Gastrocnemius medialis (tissue), 4 donors: ENCODE data around the gene SLC35C1. TPM values are rescaled to one million over a fixed set of nuclear protein-coding genes. Genes with fewer than 3 reads are reported as not detected.
"Not testable (repeated sequence)": the region's sequence is repeated elsewhere in the genome, so short reads cannot be mapped to it uniquely, and the experiment has no call there.

Experiments
- ATAC-seq, 2 donors: fragments of 150-250 bp; one replicate each; pipeline ENCODE4 v1.9.1; 2016
- DNase-seq, 2 donors: peaks; one replicate each; pipeline ENCODE4 v3.0.0-alpha.2; 2019
- H3K27ac ChIP-seq, 4 donors: fragments of 200-600 bp; sonication (generic); 1 replicate in 1 of 4; 2 replicates in 3 of 4; pipeline ENCODE4 v1.5.1; 2016 to 2018; ENCODE audit warnings: mild to moderate bottlenecking in 2 of 4, moderate library complexity in 1 of 4
- H3K27me3 ChIP-seq, 3 donors: fragments of 200-600 bp; sonication (generic) in 2 of 3; 1 replicate in 1 of 3; 2 replicates in 2 of 3; pipeline versions ENCODE4 v1.5.1 to v1.6.0; 2016 to 2019; ENCODE audit warnings: mild to moderate bottlenecking in 1 of 3, moderate library complexity in 1 of 3
- H3K36me3 ChIP-seq, 2 donors: fragments of 200-600 bp; sonication (generic) in 1 of 2; one replicate each; pipeline ENCODE4 v1.5.1; 2017 to 2018
- H3K4me1 ChIP-seq, 2 donors: fragments of 200-600 bp; sonication (generic) in 1 of 2; one replicate each; pipeline ENCODE4 v1.5.1; 2016 to 2017; ENCODE audit warnings: mild to moderate bottlenecking in 2 of 2
- H3K4me3 ChIP-seq, 4 donors: fragments of 200-600 bp; sonication (generic) in 3 of 4; 1 replicate in 1 of 4; 2 replicates in 3 of 4; pipeline ENCODE4 v1.5.1; 2016 to 2019; ENCODE audit warnings: mild to moderate bottlenecking in 2 of 4
- H3K9me3 ChIP-seq, 3 donors: fragments of 200-600 bp; sonication (generic) in 2 of 3; 1 replicate in 1 of 3; 2 replicates in 2 of 3; pipeline ENCODE4 v1.5.1; 2016 to 2019
- POLR2A ChIP-seq, 2 donors: fragments of 450-650 bp; IDR thresholded peaks; one replicate each; pipeline ENCODE4 v1.6.1; 2017; ENCODE audit warnings: antibody characterized with exemption in 2 of 2, mild to moderate bottlenecking in 2 of 2, moderate library complexity in 2 of 2
- in situ Hi-C, 4 donors: fragments of 200-750 bp; cut with MboI; loops; one replicate each; pipeline versions ENCODE4 v1.15.0 to v1.8.0; 2017; ENCODE audit warnings: low sequenced_read_pairs in 4 of 4
- intact Hi-C: fragments of 100-400 bp; cut with DNase I; formaldehyde crosslinking; loops from one replicate; pipeline ENCODE4 v1.15.1; 2023; ENCODE audit warnings: low total_unique reads
- total RNA-seq, 4 donors: library from RNA; depleted of rRNA; stranded (reverse); fragments of >200 nt; gene quantifications; one replicate each; pipeline versions ENCODE4 v1.1.0 to v1.2.3, GENCODE V29; 2016
- TF ChIP-seq, protein P1 (sequence below), 5 experiments: fragments of 450-650 bp in 3 of 5; fragments of 200-600 bp in 2 of 5; sonication (generic) in 2 of 5; IDR thresholded peaks in 4 of 5; conservative IDR thresholded peaks in 1 of 5; 1 replicate in 4 of 5; 2 replicates in 1 of 5; pipeline ENCODE4 v1.5.1; 2016 to 2019; ENCODE audit warnings: antibody characterized with exemption in 5 of 5, mild to moderate bottlenecking in 3 of 5, moderate library complexity in 3 of 5

The SLC35C1 gene
- total RNA-seq, 4 donors from 2014 or later, result 4.8 to 11.7 (median 7.8) TPM

GRCh38 chr11:45806937-45807791 is 2.2 kb downstream of the SLC35C1 start:
- Histone ChIP-seq H3K4me3 (no peak overlapping the region), H3K9me3 (no peaks in the 10 kb centered on the region), H3K27ac (no peak overlapping the region), H3K4me1 (peaks cover 28 to 29% of the 10 kb centered on the region in 2 donors), H3K36me3 (peaks cover 0 to 33% of the 10 kb centered on the region in 2 donors), H3K27me3 (no peaks in the 10 kb centered on the region)
- DNase-seq (no peak), ATAC-seq (no peak)
- in situ Hi-C loops, result no loop called here
- intact Hi-C loops, result no loop called here
- TF ChIP-seq, protein P1, sequence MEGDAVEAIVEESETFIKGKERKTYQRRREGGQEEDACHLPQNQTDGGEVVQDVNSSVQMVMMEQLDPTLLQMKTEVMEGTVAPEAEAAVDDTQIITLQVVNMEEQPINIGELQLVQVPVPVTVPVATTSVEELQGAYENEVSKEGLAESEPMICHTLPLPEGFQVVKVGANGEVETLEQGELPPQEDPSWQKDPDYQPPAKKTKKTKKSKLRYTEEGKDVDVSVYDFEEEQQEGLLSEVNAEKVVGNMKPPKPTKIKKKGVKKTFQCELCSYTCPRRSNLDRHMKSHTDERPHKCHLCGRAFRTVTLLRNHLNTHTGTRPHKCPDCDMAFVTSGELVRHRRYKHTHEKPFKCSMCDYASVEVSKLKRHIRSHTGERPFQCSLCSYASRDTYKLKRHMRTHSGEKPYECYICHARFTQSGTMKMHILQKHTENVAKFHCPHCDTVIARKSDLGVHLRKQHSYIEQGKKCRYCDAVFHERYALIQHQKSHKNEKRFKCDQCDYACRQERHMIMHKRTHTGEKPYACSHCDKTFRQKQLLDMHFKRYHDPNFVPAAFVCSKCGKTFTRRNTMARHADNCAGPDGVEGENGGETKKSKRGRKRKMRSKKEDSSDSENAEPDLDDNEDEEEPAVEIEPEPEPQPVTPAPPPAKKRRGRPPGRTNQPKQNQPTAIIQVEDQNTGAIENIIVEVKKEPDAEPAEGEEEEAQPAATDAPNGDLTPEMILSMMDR (IDR thresholded peaks at IDR 0.05 in 4 of 5, conservative IDR thresholded peaks at IDR 0.05 in 1 of 5), result no peak

- Histone ChIP-seq H3K4me3 (no peak overlapping the region), H3K27me3 (no peaks in the 10 kb centered on the region), H3K9me3 (no peaks in the 10 kb centered on the region), H3K36me3 (peaks cover 0 to 35% of the 10 kb centered on the region in 2 donors), H3K27ac (no peak overlapping the region), H3K4me1 (peaks cover 28 to 29% of the 10 kb centered on the region in 2 donors)
- intact Hi-C loops, result no loop called here
- in situ Hi-C loops, result no loop called here
- no peak for TF ChIP-seq POLR2A (IDR thresholded peaks at IDR 0.05)
- TF ChIP-seq, protein P1 (IDR thresholded peaks at IDR 0.05 in 4 of 5, conservative IDR thresholded peaks at IDR 0.05 in 1 of 5), result no peak
- no peak for DNase-seq
- ATAC-seq, result no peak
These were observed 2.9 kb downstream of the SLC35C1 start for GRCh38 chr11:45807792-45808238.

DNA sequence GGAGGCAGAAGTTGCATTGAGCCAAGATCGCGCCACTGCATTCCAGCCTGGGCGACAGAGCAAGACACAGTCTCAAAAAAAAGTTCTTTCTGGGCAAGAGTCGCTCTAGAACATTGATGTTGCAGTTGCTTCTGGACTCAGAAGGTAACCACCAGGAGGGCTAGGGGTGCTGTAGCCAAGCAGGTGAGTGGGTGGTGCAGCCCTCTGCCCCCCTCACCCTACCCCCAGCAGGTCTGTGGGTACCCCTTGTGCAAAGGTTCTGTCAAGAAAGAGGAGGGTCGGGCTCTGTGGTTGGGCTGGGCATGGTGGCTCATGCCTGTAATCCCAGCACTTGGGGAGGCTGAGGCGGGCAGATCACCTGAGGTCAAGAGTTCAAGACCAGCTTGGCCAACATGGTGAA is 3.5 kb downstream of the SLC35C1 start:
- H3K4me3 ChIP-seq, in situ Hi-C loops, DNase-seq, intact Hi-C loops, H3K27ac ChIP-seq, H3K9me3 ChIP-seq, H3K27me3 ChIP-seq, ATAC-seq: not testable (repeated sequence)
- Histone ChIP-seq H3K36me3 (peaks cover 0 to 35% of the 10 kb centered on the region in 2 donors), H3K4me1 (peaks cover 28 to 29% of the 10 kb centered on the region in 2 donors)

GRCh38 chr11:45809456-45810395 is 4.8 kb downstream of the SLC35C1 start:
- TF ChIP-seq POLR2A (IDR thresholded peaks at IDR 0.05), result no peak
- TF ChIP-seq, protein P1 (IDR thresholded peaks at IDR 0.05 in 4 of 5, conservative IDR thresholded peaks at IDR 0.05 in 1 of 5), result no peak
- in situ Hi-C loops (no loop called here), intact Hi-C loops (no loop called here)
- Histone ChIP-seq H3K9me3 (no peaks in the 10 kb centered on the region), H3K4me1 (peaks cover 28 to 29% of the 10 kb centered on the region in 2 donors), H3K27ac (no peak overlapping the region), H3K36me3 (peaks cover 0 to 35% of the 10 kb centered on the region in 2 donors), H3K27me3 (no peaks in the 10 kb centered on the region), H3K4me3 (no peak overlapping the region)
- no peak for ATAC-seq
- no peak for DNase-seq
